HG03064 (cell line): Measurements from ENCODE around the gene TMX1.

Source experiments
- ATAC-seq: cut with Tn5 transposase; IDR thresholded peaks from one replicate; pipeline ENCODE4 v1.9.1; 2021; ENCODE audit warnings: low read depth; ENCODE audit not compliant: unreplicated experiment

Gene TMX1

DNA sequence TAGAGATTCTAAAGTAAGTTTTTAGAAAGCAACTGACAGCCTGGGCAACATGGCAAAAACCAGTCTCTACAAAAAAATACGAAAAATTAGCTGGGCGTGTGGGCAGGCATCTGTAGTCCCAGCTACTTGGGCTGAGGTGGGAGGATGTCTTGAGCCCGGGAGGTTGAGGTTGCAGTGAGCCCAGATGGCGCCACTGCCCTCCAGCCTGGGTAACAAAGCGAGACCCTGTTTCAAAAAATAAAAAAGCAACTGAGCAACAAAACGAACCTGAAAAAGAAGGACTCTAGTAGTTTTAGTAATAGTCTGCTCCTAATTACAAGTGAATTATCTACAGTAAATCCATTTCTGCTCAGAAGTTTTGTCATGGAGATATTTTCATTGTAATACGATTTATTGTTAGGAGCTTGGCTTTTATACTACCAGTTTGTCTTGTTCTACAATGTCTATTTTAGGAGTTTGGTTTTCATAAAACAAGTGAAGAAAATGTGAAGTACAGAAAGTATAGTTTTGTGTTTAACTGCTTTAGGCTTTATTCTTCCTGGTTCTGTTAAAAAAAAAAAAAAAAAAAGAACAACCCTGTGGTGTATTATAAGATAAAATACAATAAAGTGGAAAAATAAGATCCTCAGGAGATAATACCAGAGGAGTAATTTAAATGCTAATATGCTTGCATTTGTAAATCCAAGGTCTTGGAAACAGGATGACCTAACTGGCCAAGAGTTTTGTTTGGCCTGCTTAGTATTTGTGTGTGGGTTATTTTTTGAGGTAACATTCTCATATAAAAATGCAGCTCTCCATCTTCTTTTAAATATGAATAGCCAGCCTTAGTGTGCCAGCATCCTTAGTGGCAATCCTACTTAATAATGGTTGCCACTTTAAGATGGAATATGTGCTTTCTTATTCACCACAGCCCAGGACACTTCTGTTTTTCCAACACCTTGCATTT, 2.8 kb downstream of the TMX1 start:
- no peak for ATAC-seq

GRCh38 chr14:51244591-51244990, 4.5 kb downstream of the TMX1 start:
- no peak for ATAC-seq

GRCh38 chr14:51246032-51246431, 6.0 kb downstream of the TMX1 start:
- no peak for ATAC-seq

DNA sequence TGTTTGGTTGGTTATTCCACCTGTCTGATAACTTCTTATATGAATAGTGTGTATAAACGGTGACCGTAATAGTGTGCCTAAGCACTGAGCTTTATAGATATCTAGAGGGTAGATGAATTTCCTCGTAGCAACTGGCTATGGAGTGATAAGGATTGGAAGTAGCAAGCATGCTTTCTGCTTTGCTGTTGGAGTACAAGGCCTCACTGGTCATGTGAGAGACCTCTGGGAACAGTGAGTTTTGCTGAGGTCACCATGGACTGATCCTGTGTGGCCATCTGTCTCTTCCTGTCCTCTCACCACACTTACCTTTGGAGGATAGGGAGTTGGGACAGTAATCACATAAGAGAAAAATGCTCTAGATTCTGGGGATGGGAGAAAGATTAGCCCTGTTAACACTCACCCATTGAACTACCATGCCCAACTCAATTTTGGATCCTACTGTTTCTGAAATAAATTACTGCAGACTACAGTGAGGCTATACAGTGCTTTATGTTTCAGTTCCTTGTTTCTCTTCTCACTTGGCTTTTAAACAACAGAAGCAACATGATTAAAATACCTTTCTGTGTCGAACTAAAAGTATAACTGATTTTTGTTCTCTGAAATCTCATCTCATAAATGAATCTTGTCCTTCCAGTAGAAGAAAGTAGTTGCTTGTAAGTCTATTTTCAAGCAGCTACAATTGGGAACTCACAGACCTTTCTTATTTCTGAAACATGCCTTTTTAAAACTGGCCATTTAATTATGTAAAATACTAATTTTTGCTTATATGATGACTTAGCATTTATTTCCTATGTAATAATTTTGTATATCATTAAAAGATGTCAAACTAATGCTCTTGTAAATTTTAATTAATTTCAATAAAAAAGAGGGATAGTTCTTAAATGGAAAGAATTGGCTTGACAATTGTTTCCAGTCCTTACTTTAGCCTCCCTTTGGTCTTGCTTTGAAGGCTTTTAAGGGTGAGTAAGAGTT, 8.3 kb downstream of the TMX1 start:
- ATAC-seq = peak; percentile 75

DNA sequence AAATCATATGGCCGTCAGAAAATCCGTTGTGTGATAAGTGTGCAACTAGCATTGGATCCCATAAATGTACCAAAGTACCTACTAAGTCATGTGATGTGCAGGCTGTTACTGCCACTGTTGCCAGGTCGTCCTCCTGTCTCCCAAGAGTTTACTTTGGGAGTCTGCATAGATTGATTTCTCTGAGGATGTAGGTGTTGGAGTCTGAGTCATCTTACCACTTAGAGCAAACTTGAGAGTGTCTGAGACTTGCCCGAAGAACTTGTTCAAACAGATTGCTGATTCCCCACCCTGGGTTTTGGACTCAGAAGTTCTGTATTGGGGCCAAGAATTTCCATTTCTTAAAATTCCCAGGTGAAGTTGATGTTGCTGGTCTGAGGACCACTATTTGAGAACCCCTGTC, 11.4 kb downstream of the TMX1 start:
- ATAC-seq = no peak

DNA sequence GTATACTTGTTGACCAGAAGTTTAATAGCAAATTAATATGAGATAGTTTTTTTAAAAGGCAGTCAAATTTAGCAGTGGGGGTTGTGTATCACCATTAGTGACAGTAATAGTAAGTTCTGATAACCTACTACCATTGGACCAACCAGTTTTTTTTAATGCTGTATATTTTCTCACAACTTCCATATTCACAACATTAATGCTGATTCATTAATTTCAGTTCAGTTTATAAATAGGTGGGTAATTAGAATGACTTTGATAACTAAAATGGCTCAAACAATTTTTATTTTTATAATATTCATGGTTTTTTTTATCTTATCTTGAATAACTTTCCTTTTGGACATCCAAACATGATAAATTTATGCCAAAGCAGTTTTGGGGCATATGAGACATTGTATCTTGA, 13.8 kb downstream of the TMX1 start:
- no peak for ATAC-seq

- no peak for ATAC-seq
Measured at GRCh38 chr14:51258280-51258679, 18.2 kb downstream of the TMX1 start.

DNA sequence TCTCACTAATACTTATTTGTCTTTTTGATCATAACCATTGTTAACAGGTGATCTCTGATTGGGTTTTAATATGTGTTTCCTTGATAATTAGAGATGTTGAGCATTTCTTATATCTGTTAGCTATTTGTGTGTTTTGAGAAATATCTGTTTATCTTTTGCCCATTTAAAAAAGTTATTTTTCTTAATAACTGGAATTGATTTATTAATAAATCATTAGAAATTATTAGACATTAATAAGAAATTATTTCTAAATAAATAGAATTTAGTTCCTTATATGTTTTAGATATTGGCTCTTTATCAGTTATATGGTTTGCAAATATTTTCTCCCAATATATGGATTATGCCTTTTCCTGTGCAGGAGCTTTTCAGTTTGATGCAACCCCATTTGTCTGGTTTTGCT, 18.7 kb downstream of the TMX1 start:
- ATAC-seq = no peak

DNA sequence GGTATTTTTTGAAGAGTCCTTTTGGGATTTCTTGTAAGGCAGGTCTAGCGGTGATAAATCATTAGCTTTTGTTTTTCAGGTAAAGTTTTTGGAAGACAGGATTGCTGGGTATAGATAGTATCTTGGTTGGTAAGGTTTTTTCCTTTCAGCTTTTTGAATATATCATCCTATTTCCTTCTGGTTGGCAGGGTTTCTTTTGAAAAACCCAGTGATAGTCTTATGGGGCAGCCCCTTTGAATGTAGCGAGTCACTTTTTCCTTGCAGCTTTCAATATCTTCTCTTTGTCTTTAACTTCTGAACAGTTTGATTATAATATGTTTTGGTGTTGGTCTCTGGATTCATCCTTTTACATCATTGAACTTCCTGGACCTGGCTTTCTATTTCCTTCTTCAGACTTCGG, 20.2 kb downstream of the TMX1 start:
- no peak for ATAC-seq

- ATAC-seq = no peak
Measured at GRCh38 chr14:51261151-51261550, 21.1 kb downstream of the TMX1 start.

DNA sequence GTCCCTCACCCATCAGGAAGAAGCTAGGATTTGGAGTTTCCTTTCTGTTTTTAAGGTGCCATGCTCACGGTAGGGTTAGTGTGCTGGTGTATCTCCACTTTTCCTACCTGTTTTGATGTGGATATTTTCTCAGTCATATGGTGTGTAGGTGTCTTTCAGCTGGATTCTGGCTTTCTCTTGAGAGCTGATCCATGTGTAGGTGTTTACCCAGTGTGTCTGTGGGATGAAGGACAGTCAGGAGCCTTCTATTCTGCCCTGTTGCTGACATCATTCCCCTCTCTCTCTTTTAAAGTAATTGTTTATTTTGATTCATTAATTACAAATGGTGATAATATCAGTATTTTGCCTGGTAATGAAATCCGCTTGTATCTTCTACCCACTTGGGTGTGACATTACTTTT, 22.8 kb downstream of the TMX1 start:
- ATAC-seq = no peak

DNA sequence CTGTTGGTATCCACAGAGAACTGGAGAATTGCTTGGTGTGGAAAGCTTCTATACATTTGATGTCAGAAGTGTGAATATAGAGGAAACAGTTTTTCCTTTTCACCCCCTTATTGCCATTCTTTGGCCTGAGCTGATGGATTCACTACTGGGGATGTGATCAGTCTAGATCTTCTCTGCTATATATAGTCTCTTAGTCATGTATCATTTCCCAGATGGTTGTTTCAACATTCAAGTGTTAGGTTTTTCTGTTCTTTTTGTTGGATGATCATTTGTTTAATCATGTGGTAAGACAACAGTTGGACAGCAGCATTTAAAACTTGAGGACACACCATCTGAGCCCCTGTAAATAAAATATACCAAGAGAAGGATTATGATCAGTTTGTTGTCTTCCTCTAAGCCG, 29.6 kb downstream of the TMX1 start:
- ATAC-seq = no peak

DNA sequence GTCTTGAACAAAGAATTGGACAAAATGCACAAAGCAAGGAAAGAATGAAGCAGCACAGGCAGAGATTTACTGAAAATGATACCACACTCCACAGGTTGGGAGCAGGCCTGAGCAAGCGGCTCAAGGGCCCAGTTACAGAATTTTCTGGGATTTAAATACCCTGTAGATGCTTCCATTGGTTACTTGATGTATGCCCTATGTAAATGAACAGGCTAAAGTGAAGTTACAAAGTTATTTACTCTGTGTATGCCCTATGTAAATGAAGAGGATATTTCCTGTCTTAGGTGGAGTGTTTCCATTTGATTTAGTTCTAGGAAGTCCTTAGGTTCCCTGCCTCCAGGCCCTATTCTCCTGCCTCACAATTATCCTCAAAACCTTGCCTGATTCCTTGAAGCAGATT, 36.6 kb downstream of the TMX1 start:
- ATAC-seq = no peak

DNA sequence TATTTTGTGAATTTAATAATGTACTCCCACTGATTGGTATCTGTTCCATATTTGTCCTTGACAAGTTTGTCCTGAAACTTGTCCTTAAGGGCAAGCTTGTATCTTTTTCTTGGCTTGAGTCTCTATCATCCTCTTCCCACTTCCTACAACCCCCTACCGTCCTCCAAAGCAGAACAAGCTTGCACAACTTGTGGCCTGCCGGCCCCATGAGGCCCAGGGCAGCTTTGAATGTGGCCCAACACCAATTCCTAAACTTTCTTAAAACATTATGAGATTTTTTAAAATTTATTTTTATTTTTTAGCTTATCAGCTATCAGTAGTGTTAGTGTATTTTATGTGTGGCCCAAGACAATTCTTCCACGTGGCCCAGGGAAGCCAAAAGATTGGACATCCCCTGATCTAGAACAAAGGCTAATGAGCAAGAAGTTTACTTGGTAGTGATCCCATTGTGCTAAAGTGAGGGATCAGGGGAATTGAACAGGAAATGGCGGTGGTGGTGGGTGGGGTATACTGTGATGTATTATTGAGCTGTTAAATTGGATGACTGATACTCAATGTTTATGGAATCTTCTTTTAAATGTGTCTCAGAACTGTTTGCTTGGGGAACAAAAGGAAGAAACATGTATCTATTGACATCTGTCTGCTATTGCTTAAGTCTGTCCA, 37.8 kb downstream of the TMX1 start:
- no peak for ATAC-seq

- ATAC-seq = no peak
Measured at GRCh38 chr14:51282517-51282916, 42.5 kb downstream of the TMX1 start.

DNA sequence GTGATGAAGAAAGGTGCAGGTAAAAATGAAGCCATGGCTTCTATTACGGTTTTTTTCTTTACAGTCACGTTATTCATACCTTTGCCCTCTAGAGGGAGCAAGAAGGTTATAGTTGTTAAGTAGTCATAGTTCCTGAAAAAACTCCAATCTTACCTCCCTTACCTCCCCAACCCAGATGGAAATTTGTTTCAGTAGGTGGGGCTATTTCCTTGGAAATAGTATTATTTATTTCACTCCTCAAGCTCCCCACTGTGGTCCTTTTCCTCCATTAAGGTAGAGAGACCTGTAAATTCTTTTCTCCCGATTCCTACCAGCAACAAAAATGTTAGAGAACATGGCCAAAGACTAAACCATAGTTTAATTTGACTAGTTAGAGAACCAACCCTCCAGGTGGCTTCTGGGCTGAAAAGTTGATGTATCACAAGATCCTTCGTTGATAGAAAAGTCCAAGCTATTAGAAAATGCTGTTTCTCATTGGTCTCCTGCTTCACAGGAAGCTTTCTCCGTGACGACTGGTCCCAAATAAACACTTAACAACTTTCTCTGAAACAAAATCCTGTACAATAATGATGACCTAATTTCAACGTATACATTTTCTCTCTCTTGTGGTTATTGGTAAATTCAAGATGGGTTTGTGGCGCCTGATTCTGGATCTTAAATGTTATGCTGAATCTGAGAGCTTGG, 43.5 kb downstream of the TMX1 start:
- no peak for ATAC-seq

DNA sequence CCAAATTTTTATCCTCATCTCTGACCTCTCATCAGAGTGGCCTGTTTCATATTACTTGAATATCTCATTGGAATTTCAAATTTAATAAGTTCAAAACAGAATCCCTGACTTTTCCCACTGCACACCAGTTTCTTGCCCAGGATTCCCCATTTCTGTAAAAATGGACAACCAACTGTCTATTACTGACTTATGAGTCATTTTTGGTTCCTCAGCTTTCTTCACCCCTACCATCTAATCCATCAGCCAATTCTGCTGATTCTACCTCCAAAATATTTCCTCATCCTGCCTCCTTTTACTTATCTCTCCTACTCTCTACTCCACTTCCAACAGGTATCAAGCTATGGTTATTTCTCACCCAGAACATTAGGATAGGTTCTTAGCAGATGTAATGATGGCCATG, 44.2 kb downstream of the TMX1 start:
- ATAC-seq = no peak

- peak; percentile 69 for ATAC-seq
Measured at GRCh38 chr14:51285120-51285519, 45.1 kb downstream of the TMX1 start.

- ATAC-seq = no peak
Measured at GRCh38 chr14:51289169-51289568, 49.1 kb downstream of the TMX1 start.

GRCh38 chr14:51290132-51290531, 50.1 kb downstream of the TMX1 start:
- no peak for ATAC-seq
